GM12892 (cell line): ENCODE measurements around the gene FKBP2.
A peak's percentile ranks its signal among the peaks of the same experiment; 100 is the strongest.

ENCODE experiments used
- DNase-seq: peaks from one replicate; pipeline ENCODE4 v3.0.0; 2011; ENCODE audit not compliant: insufficient read length
- FAIRE-seq: peaks from 2 replicates; lab custom pipeline; 2011; peaks lifted over from hg19 to GRCh38; lab: Jason Lieb, UNC
- POLR2A ChIP-seq: IDR thresholded peaks from 2 replicates; pipeline ENCODE4 v1.6.1; 2011; ENCODE audit warnings: low read depth, low read length, control low read depth
- POLR2AphosphoS5 ChIP-seq: IDR thresholded peaks from 2 replicates; pipeline ENCODE4 v1.6.1; 2011; ENCODE audit warnings: low read depth, low read length, control low read depth
- TAF1 ChIP-seq: IDR thresholded peaks from 2 replicates; pipeline ENCODE4 v1.6.1; 2011; ENCODE audit warnings: low read depth, mild to moderate bottlenecking, control low read depth, low read length, borderline replicate concordance

The FKBP2 gene

GRCh38 chr11:64275031-64275800 lies 34.3 kb downstream of the FKBP2 start:
- FAIRE-seq = no peak
- DNase-seq = no peak
- TF ChIP-seq POLR2AphosphoS5 (no peak), POLR2A (no peak), TAF1 (no peak)

DNA sequence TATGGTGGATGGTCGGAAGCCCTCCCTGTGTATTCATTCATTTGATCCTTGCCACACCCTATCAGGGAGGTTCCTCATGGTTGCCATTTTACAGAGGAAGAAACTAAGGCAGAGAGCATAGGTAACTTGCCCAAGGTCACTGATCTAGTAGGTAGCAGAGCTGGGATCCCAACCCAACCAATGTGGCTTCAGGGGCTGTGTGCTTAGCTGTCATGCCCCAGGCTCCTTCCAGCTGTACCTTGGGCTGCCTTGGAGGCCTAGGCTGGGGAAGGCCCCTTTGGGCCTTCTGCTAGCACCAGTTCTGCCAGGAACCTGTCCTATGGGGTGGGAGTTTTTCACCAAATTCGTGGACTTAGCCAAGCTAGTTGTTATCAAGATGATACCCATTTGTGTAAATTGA lies 34.9 kb downstream of the FKBP2 start:
- DNase-seq (no peak), FAIRE-seq (no peak)
- TF ChIP-seq POLR2AphosphoS5 (no peak), TAF1 (no peak), POLR2A (no peak)

DNA sequence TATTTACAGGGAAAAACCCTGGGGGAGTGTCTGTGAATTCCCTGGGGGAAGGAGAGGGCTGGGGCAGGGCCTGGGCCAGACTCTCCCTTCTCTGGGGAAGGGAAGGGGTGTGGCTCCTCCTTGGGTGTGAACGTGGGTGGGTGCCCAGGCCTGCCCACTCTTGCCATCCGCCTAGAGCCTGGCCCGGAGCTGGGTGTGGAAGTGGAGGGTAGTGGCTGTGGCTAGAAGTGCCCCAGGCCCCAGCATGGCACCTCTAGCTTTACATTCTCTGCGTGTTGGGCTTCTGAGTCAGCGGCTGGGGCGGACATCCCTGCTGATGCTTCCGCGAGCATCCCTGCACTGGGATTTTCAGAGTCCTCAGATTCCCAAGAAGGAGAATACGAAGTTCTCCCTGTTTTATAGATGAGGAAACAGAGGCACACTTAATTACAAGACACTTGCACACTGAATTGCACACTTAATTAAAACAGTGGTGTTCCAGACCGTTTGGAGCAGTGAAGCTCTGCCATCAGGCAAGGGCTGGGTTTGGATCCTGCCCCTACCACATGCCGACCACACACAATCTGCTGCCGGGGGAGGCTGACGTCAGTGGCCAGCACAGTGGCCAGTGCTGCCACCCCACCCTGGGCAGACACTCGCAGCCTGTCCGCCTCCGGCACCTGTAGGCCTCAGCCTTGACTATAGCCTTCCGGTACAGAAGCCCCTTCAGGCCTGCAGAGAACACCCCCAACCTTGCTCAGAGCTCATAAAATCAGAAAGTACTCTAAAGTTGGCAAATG lies 35.9 kb downstream of the FKBP2 start:
- DNase-seq (no peak), FAIRE-seq (no peak)
- no peak for TF ChIP-seq TAF1
- TF ChIP-seq POLR2AphosphoS5 = no peak
- TF ChIP-seq POLR2A = no peak

GRCh38 chr11:64278576-64279190 lies 37.8 kb downstream of the FKBP2 start:
- no peak for TF ChIP-seq POLR2AphosphoS5
- TF ChIP-seq TAF1 = no peak
- no peak for TF ChIP-seq POLR2A
- FAIRE-seq (no peak), DNase-seq (no peak)

- TF ChIP-seq POLR2A = no peak
- TF ChIP-seq TAF1 = no peak
- TF ChIP-seq POLR2AphosphoS5 = no peak
- DNase-seq = no peak
- FAIRE-seq = no peak
These were observed 41.3 kb downstream of the FKBP2 start for GRCh38 chr11:64281957-64282770.

DNA sequence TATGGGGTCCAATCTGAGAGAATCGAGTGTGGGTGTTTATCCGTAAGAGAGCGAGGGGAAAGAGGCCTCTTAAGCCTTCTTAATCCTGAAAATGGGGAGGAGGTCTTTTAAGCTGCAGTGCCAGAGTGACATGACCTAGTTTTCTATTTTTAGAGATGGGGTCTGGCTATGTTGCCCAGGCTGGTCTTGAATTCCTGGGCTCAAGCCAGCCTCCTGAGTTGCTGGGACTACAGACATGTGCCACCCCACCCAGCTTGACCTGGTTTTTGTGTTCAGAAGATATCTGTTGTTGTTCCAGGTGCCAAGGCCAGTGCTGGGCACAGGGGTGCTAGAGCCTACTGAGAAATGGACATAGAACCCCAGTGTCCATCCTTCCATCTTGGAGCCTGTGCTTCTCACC lies 42.2 kb downstream of the FKBP2 start:
- FAIRE-seq (peak; percentile 58), DNase-seq (no peak)
- TF ChIP-seq TAF1 = no peak
- TF ChIP-seq POLR2AphosphoS5 = no peak
- no peak for TF ChIP-seq POLR2A

DNA sequence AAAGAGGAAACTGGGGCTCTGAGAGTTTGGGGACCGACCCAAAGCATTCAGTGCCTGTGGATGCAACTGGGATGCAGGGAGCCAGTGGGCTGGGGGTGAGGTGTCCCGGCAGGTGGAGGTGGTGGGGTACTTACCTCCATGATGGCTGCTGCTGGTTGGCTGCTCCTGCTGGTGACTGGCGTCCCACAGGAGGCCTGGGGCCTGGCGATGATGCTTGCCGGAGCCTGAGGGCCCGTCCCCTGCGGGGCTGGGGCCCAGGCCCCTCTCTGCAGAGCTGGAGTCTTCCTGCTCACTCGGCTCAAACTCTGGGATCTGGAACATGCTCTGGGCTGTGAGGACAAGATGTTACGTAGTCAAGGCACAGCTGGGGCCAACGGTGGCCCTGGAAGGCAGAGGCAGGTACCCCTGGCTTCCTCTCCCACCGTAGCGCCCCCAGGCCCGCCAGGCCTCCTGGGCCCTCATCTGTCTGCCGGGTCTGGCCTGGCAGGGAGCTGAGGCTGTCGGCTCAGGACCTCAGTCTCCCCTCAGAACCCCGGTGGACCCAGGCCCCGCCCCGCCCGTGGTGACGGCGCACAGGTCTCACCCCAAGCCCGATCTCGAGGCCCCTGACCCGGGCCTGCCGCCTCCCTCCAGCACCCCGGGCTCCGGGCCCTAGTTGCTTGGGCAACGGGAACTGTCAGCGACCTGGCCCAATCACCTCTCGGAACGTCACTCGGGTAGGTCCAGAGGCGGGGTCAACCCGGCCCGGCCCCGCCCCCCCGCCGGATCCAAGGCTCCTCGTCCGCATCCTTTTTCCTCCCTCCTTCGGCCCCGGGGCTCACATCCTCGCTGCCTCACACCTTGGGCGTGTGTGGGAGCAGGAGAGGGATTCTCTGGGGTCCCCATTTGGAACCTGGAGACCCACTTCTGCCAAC lies 43.4 kb downstream of the FKBP2 start, which contains the start of gene BAD:
Gene BAD (minus strand): TSS at position 618 of the 914 bp plus-strand sequence. CDS start 297 bp downstream, at position 321.
- DNase-seq = peak; percentile 100
- TF ChIP-seq TAF1 (0 out of 2 replicates have a peak, but pooled peaks have one; percentile 18), POLR2A (0 out of 2 replicates have a peak, but pooled peaks have one; percentile 19), POLR2AphosphoS5 (no peak)
- FAIRE-seq = peak; percentile 99

- DNase-seq (peak; percentile 97), FAIRE-seq (no peak)
- 0 out of 2 replicates have a peak, but pooled peaks have one; percentile 20 for TF ChIP-seq POLR2AphosphoS5
- no peak for TF ChIP-seq TAF1
- no peak for TF ChIP-seq POLR2A
These were observed 44.3 kb downstream of the FKBP2 start, which contains the start of gene GPR137 for GRCh38 chr11:64284962-64285884. TSS of gene GPR137 (plus strand) at chr11:64285848. CDS start at chr11:64286525, 677 bp downstream.
